Upper lobe of left lung (tissue), 4 donors: ENCODE results near the gene CACNA1S.

Experiments used
- EP300 ChIP-seq, 4 donors: sonication (generic); formaldehyde crosslinking; IDR thresholded peaks; one replicate each; pipeline ENCODE4 v1.5.1; 2017; ENCODE audit warnings: antibody characterized with exemption in 4 of 4, control low read depth in 2 of 4
- POLR2A ChIP-seq, 4 donors: fragments of 450-650 bp; IDR thresholded peaks; one replicate each; pipeline ENCODE4 v1.5.1; 2016 to 2017; ENCODE audit warnings: antibody characterized with exemption in 4 of 4, mild to moderate bottlenecking in 2 of 4
- POLR2AphosphoS5 ChIP-seq, 2 donors: sonication (generic); formaldehyde crosslinking; IDR thresholded peaks; one replicate each; pipeline ENCODE4 v1.5.1; 2017; ENCODE audit warnings: antibody characterized with exemption in 2 of 2
- TF ChIP-seq, protein P1 (sequence below), 6 experiments: fragments of 450-650 bp in 4 of 6; fragments of 200-600 bp in 2 of 6; sonication (generic) in 2 of 6; IDR thresholded peaks; one replicate each; pipeline ENCODE4 v1.5.1; 2016 to 2019; ENCODE audit warnings: antibody characterized with exemption in 6 of 6

DNA sequence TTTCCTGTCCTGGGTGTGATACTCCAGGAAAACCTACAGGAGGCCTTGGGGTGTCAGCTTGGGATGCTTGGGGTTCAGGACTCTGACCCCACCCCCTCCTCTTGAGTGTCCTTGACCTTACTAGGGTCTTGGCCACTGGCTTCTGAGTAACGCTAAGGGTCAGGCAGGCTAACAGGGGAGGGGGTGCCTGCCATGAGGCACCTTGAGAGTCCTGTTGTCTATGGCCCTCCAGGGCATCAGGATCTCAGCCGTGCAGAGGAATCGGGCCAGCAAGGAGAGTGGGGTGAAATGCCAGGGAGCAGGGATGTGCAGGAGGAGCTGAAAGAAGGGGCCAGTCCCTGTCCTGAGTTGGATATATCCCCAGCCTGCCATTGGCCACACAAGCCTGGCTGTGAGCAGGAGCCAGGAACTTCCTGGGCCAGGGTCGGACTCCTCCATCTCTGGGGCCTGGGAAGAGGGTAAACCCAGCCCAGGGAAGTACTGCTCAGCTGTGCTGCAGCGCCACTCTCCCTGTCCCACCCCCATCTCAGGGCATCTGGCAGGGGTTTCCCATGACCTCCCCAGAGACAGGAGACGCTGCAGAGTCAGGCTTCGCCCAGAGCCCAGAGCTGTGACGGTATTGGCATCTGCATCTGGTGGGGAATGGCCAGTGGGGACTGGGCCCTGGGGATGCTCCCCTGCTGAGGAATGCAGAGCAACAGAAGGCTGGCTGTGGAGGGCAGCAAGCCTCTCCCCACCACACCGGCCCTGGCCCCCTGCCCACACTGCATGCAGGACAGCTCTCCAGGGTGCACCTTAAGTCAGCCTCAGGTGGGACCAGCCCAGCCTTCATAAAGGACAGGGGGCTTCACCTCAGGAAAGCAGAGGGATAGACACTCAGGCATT, 95.0 kb downstream of the CACNA1S start:
- TF ChIP-seq, protein P1, sequence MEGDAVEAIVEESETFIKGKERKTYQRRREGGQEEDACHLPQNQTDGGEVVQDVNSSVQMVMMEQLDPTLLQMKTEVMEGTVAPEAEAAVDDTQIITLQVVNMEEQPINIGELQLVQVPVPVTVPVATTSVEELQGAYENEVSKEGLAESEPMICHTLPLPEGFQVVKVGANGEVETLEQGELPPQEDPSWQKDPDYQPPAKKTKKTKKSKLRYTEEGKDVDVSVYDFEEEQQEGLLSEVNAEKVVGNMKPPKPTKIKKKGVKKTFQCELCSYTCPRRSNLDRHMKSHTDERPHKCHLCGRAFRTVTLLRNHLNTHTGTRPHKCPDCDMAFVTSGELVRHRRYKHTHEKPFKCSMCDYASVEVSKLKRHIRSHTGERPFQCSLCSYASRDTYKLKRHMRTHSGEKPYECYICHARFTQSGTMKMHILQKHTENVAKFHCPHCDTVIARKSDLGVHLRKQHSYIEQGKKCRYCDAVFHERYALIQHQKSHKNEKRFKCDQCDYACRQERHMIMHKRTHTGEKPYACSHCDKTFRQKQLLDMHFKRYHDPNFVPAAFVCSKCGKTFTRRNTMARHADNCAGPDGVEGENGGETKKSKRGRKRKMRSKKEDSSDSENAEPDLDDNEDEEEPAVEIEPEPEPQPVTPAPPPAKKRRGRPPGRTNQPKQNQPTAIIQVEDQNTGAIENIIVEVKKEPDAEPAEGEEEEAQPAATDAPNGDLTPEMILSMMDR (IDR thresholded peaks at IDR 0.05), result no peak
- TF ChIP-seq EP300 (IDR thresholded peaks at IDR 0.05) (no peak), POLR2A (IDR thresholded peaks at IDR 0.05) (no peak), POLR2AphosphoS5 (IDR thresholded peaks at IDR 0.05) (no peak)
